Measurements from ENCODE around the gene BMPR1B.
"Not testable (repeated sequence)": the region's sequence is repeated elsewhere in the genome, so short reads cannot be mapped to it uniquely, and the experiment has no call there.

The BMPR1B gene

DNA sequence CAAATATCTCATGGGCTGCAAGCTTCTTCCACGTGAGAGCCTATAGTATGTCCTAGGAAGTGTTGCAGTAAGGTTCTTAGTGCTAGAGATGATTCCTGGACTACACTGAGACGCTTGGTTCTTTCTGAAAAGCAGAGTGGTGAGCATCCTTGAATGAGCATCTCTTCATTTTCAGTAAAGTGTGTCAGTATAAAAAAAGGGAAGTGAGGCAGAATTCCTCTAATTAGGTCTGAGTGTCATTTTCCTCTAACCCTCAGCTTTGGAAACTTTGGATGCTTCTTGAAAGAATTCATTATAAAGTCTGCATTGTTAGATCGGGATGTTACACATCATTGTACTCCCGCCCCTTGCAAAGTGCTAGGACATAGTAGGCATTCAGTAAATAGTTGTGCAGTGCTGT lies 5.2 kb downstream of the BMPR1B start:
- no peak for DNase-seq (ENCODE audit: low spot score)

- DNase-seq (ENCODE audit: low spot score): no peak
These were observed 5.7 kb downstream of the BMPR1B start for GRCh38 chr4:94763500-94763899.

GRCh38 chr4:94764069-94764468 lies 6.3 kb downstream of the BMPR1B start:
- DNase-seq (ENCODE audit: low spot score): no peak

DNA sequence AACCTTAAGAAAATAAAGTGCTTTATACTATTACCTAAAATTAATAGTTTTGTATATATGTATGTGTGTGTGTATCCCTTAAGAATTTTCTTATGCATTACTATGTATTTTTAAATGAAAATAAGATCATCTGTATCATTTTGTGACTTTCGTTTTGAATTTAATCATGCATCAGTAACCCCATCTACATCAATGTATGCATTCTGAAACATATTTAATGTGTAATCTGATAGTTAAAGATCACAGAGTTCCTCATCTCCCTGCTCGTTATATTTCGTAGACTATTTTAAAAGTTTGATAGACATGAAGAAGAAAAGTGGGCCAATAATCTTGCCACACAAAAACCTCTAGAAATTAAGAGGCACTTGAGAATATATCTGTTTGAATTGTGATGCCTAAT lies 7.4 kb downstream of the BMPR1B start:
- DNase-seq (ENCODE audit: low spot score): no peak

GRCh38 chr4:94765648-94766047 lies 7.9 kb downstream of the BMPR1B start:
- no peak for DNase-seq (ENCODE audit: low spot score)

DNA sequence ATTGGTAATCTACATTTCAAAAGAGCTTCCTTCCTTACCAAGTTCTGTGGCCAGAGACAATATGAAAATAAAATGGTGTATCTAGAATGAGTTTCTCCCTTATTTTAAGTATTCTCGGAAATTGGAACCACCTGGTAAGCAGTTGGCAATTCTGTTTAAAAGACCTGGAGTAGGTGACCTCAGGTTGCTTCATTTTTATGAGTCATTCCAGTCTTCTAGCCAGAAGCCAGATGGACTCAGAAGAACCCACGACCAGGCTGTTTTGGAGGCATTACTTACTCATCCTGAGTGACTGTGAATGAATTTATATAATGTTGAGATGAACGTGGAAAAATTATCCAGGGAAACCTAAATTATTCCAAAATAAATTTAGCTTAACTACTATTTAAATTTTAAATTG lies 9.1 kb downstream of the BMPR1B start:
- DNase-seq (ENCODE audit: low spot score): no peak

DNA sequence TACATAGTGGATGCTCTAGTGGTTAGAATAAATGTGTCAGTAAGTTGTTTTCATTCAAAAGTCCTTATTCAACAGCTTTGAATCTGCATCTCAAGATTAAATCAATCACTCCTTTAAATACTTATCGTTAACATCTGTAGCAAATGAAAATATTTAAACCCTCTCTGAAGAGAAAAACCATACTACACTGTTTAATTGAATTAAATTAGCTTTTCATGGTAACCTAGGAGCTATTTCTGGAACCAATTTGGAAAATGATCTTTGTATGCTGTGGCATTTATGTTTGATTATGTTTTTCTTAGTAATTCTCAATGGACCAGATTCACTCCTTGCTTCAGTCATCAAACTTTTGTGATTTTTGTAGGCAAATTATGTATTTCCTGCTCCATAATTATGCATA lies 9.7 kb downstream of the BMPR1B start:
- no peak for DNase-seq (ENCODE audit: low spot score)

- DNase-seq (ENCODE audit: low spot score): no peak
These were observed 25.0 kb downstream of the BMPR1B start for GRCh38 chr4:94782707-94783106.

- DNase-seq (ENCODE audit: low spot score): no peak
These were observed 33.9 kb downstream of the BMPR1B start for GRCh38 chr4:94791701-94792100.

- no peak for DNase-seq (ENCODE audit: low spot score)
These were observed 41.1 kb downstream of the BMPR1B start for GRCh38 chr4:94798808-94799207.

DNA sequence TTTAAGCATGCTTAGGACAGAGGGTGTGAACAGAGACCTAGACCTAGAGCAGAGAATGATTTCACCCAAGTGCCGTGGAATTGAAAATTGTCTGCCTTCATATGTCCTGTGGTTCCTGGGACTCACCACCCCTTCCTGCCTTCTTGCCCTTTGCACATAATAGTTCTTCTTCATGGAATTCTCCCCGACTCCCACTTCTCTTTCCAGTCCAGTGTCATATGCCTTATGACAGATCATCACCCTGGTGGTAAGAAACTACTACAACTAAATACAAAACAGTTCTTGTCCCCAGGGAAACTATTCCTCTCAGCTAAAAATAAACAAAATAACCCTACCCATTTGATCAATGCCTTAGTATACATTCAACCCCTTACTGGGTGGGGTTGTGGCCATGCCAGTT lies 43.3 kb downstream of the BMPR1B start:
- DNase-seq (ENCODE audit: low spot score): no peak

GRCh38 chr4:94802091-94802490 lies 44.3 kb downstream of the BMPR1B start:
- DNase-seq (ENCODE audit: low spot score): no peak

GRCh38 chr4:94803181-94803580 lies 45.4 kb downstream of the BMPR1B start:
- DNase-seq (ENCODE audit: low spot score): no peak

- DNase-seq (ENCODE audit: low spot score): no peak
These were observed 46.9 kb downstream of the BMPR1B start for GRCh38 chr4:94804650-94805049.

DNA sequence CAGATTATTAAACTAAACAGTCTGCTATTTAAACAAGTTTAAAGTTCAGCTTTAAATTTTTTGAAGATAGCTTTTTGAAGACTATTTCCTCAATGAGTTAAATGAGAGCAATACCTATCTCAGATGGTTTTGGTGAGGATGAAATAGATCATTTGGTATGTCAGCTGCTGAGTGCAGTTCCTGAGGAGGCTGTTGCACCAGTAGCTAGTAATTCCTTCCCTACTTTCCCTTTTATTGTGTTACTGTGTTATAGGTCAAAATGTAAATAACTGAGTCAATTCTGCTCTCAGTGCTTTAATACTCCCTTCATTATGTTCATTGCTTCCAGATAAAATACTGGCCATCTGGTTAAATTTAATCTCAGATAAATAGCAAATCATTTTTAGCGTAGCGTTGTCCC lies 48.6 kb downstream of the BMPR1B start:
- no peak for DNase-seq (ENCODE audit: low spot score)

GRCh38 chr4:94811643-94812042 lies 53.9 kb downstream of the BMPR1B start:
- no peak for DNase-seq (ENCODE audit: low spot score)

GRCh38 chr4:94813221-94813620 lies 55.5 kb downstream of the BMPR1B start:
- peak; percentile 33 for DNase-seq (ENCODE audit: low spot score)

DNA sequence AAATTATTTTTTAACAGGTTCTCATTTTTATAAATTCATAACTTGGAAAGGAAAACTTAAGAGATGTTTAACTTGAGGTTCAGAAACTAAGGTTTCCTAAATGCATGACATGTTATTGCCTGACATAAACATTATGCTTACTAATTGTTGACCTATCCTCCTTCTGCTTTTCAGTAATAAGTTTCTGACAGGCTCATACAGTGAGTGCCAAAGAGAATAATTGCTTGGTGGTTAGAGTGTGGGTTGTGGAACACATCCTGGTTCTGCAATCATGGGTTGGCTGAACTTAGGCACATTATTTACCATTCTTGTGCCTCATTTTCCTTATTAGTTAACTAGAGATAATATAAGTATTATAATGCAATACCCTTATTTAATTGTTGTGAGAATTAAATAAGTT lies 56.5 kb downstream of the BMPR1B start:
- peak; percentile 34 for DNase-seq (ENCODE audit: low spot score)

- no peak for DNase-seq (ENCODE audit: low spot score)
These were observed 61.8 kb downstream of the BMPR1B start for GRCh38 chr4:94819371-94820168.

- DNase-seq (ENCODE audit: low spot score): no peak
These were observed 68.5 kb downstream of the BMPR1B start for GRCh38 chr4:94826206-94826605.

DNA sequence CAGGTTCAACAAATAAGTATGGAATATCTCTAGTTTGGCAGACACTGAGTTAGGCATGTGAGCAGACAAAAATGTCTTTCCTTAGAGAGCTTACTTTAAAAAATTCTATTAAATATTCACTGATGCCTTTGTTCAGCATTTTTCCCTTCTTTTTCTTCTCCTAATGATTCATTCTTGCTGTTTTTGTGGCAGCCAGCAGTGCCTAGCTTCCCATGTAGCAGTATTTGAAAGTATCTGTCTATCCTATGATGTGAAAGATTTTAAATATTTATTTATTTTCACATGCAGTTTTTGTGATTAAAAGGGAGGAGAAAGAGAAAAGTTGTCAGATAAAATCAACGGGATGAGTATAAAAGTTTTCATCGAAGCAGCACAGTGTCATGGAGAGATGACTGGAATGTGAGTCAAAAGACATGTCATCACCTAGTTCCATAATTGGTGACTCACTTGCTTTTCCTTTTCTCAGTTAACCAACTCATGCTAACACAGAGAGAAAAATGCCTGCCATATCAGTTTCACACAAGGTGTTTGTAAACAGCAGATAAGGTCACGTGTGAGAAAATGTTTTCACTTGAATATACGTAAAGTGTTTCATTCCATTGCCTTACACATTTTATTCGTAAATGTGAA lies 69.8 kb downstream of the BMPR1B start:
- no peak for DNase-seq (ENCODE audit: low spot score)

DNA sequence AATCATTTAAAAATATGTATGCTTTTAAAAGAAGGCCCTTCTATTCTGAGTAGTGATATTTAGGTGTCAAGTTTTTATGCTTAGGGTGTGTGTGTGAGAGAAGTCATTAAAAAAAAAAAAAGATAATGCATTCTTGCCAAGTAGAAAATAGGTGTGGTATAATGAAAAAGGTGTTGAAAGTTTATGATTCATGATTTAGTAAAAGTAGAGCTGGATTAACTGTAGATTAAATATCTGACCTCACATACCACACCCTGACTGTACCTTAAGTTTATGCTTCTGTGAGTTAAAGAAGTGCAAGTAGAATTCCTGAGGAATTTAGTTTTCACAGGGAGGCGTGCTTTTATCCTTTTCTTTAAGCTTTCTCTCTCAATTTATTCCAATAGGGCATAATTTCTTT lies 71.1 kb downstream of the BMPR1B start:
- no peak for DNase-seq (ENCODE audit: low spot score)

DNA sequence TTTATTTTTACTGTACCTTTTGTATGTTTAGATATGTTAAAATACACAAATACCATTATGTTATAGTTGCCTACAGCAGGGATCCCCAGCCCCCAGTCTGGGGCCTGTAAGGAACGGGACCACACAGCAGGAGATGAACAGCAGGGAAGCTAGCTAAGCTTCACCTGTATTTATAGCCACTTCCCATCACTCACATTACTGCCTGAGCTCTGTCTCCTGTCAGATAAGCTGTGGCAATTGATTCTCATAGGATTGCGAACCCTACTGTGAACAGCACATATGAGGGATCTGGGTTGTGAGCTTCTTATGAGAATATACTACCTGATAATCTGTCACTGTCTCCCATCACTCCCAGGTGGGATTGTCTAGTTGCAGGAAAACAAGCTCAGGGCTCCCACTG lies 73.9 kb downstream of the BMPR1B start:
- DNase-seq (ENCODE audit: low spot score): no peak

DNA sequence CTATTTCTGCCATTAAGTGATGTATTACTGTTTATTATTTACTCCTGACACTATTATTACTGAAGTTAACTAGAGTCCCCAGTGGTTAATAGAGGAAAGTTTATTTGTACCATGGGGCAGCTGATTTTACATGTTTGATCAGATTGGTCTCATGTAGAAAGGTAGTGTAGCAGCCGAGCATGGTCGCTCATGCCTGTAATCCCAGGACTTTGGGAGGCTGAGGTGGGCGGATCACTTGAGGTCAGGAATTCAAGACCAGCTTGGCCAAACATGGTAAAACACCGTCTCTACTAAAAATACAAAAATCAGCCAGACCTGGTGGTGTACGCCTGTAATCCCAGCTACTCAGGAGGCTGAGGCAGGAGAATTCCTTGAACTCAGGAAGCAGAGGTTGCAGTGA lies 74.6 kb downstream of the BMPR1B start:
- not testable (repeated sequence) for DNase-seq (ENCODE audit: low spot score)
